BJ (cell line): ENCODE results near the gene PLN. TPM values are rescaled to one million over a fixed set of nuclear protein-coding genes. Genes with fewer than 3 reads are reported as not detected.

Experiments used
- CTCF ChIA-PET: fragments of 350-600 bp; formaldehyde crosslinking; extraction: SDS; loops from one replicate; lab custom pipeline; 2021; ENCODE audit warnings: antibody characterized with exemption, inconsistent platforms; lab: Yijun Ruan, JAX
- POLR2A ChIA-PET: fragments of 300-600 bp; sonication (Branson Sonifier 250); formaldehyde crosslinking; extraction: SDS; loops from one replicate; lab custom pipeline; 2021; ENCODE audit warnings: antibody characterized with exemption; lab: Charles Lee
- DNase-seq: peaks from one replicate; pipeline ENCODE4 v3.0.0-alpha.2; 2011; ENCODE audit warnings: low read depth
- H3K27me3 ChIP-seq: 2 replicates; pipeline ENCODE4 v1.6.0; 2011; ENCODE audit warnings: low read length; ENCODE audit not compliant: control insufficient read depth, insufficient read depth
- H3K36me3 ChIP-seq: 2 replicates; pipeline ENCODE4 v1.5.1; 2011; ENCODE audit warnings: low read length; ENCODE audit not compliant: control insufficient read depth, insufficient read depth
- H3K4me3 ChIP-seq: 2 replicates; pipeline ENCODE4 v1.5.1; 2011; ENCODE audit warnings: low read depth, mild to moderate bottlenecking, control low read depth, low read length
- CTCF ChIP-seq: IDR thresholded peaks from 2 replicates; pipeline ENCODE4 v1.5.1; 2011; ENCODE audit warnings: low read depth, mild to moderate bottlenecking, control low read depth, inconsistent platforms, low read length, moderate library complexity; ENCODE audit not compliant: insufficient read depth
- polyA plus RNA-seq: library from polyadenylated mRNA; depleted of rRNA; stranded (reverse); fragments of >200 nt; gene quantifications from 2 replicates; pipeline ENCODE4 v1.2.3, GENCODE V29; 2011; rRNA removed

The PLN gene
- polyA plus RNA-seq, 1 experiment, result 0.05 TPM

GRCh38 chr6:118602300-118602699 lies 54.2 kb downstream of the PLN start:
- ChIA-PET CTCF (interaction anchor here (1.3 to 2.4 kb wide), 4 partner anchors 9 to 319 kb away, joined by 4 to 8 read pairs (median 4); no protein-coding TSS in a partner anchor), POLR2A (no interaction called here)
- H3K27me3 ChIP-seq, result no peaks in the 10 kb centered on the region
- H3K4me3 ChIP-seq, result no peak overlapping the region
- no peak for TF ChIP-seq CTCF
- DNase-seq, result no peak
- H3K36me3 ChIP-seq, result no peaks in the 10 kb centered on the region

GRCh38 chr6:118603372-118603771 lies 55.3 kb downstream of the PLN start:
- Histone ChIP-seq H3K36me3 (no peaks in the 10 kb centered on the region), H3K27me3 (no peaks in the 10 kb centered on the region), H3K4me3 (no peak overlapping the region)
- POLR2A ChIA-PET, result interaction anchor here (0.6 kb wide), 1 partner anchor 190 kb away, joined by 3 read pairs; no protein-coding TSS in a partner anchor
- no peak for DNase-seq
- no peak for TF ChIP-seq CTCF
- CTCF ChIA-PET, result interaction anchor here (0.6 to 2.4 kb wide), 5 partner anchors 10 to 25 kb away, joined by 3 to 8 read pairs (median 4); no protein-coding TSS in a partner anchor

- no peak for DNase-seq
- no peaks in the 10 kb centered on the region for H3K27me3 ChIP-seq
- no peak for TF ChIP-seq CTCF
- H3K36me3 ChIP-seq, result no peaks in the 10 kb centered on the region
- ChIA-PET POLR2A (interaction anchor here (0.6 kb wide), 1 partner anchor 23 kb away, joined by 3 read pairs; no protein-coding TSS in a partner anchor), CTCF (interaction anchor here (2.1 kb wide), 1 partner anchor 12 kb away, joined by 8 read pairs; no protein-coding TSS in a partner anchor)
- no peak overlapping the region for H3K4me3 ChIP-seq
Observed at GRCh38 chr6:118606268-118606667, 58.2 kb downstream of the PLN start.

- CTCF ChIA-PET, result interaction anchor here (2.1 kb wide), 1 partner anchor 12 kb away, joined by 8 read pairs; no protein-coding TSS in a partner anchor
- DNase-seq, result no peak
- no peak for TF ChIP-seq CTCF
- Histone ChIP-seq H3K4me3 (no peak overlapping the region), H3K36me3 (no peaks in the 10 kb centered on the region), H3K27me3 (no peaks in the 10 kb centered on the region)
- POLR2A ChIA-PET, result interaction anchor here (0.6 kb wide), 1 partner anchor 22 kb away, joined by 3 read pairs; no protein-coding TSS in a partner anchor
Observed at GRCh38 chr6:118606858-118607257, 58.8 kb downstream of the PLN start.

Other genes with a start within 250 kb of the PLN start
- gene CEP85L, start 103.3 kb downstream of the PLN start, polyA plus RNA-seq, result 2.6 and 7.0 TPM in 2 replicates